Mesodermal cell (in vitro differentiated cells): Measurements from ENCODE around the gene KL.
A peak's percentile ranks its signal among the peaks of the same experiment; 100 is the strongest.

Experiments used
- H3K27ac ChIP-seq: 2 replicates; pipeline ENCODE4 v1.7.0; 2013; ENCODE audit warnings: mild to moderate bottlenecking, low read depth, low read length, moderate library complexity; ENCODE audit not compliant: severe bottlenecking
- H3K36me3 ChIP-seq: 2 replicates; pipeline ENCODE4 v1.7.1; 2013; ENCODE audit warnings: mild to moderate bottlenecking, low read length, moderate library complexity; ENCODE audit not compliant: control insufficient read depth, insufficient read depth
- H3K4me1 ChIP-seq: one replicate; pipeline ENCODE4 v1.7.1; 2013; ENCODE audit warnings: mild to moderate bottlenecking, low read length; ENCODE audit not compliant: insufficient read depth, control insufficient read depth, poor library complexity, severe bottlenecking
- H3K4me3 ChIP-seq: 2 replicates; pipeline ENCODE4 v1.7.0; 2013; ENCODE audit warnings: low read length, control low read depth, mild to moderate bottlenecking; ENCODE audit not compliant: insufficient read depth, poor library complexity, severe bottlenecking; ENCODE audit errors: extremely low read depth
- H3K9me3 ChIP-seq: 2 replicates; pipeline ENCODE4 v1.7.1; 2013; ENCODE audit warnings: mild to moderate bottlenecking, low read length, moderate library complexity; ENCODE audit not compliant: control insufficient read depth
- WGBS, 2 experiments: methylation state at CpG; one replicate each; pipeline ENCODE4 v1.1.5; 2013; ENCODE audit warnings: missing lambda C conversion rate in 2 of 2; ENCODE audit not compliant: insufficient coverage in 2 of 2; 5-methylcytosine and 5-hydroxymethylcytosine counted together

KL gene

DNA sequence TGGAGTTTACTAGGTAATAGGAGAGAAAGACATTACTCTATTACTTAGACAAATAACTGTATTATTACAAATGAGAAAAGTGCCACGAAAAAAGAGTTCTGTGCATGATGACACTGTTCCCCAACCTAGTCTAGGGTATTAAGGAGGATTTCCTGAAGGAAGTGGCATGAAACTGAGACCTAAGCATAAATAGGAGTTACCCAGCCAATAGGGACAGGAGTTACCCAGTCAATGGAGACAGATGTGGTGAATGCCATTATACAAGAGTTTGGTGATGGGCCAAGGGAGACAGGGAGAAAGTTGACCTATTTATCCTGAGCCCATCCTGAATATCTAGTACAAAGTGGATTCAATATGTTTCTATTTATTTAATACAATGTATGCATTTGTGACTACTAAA, 65.4 kb downstream of the KL start:
- Histone ChIP-seq H3K4me3 (no peak overlapping the region), H3K36me3 (no peaks in the 10 kb centered on the region), H3K27ac (no peak overlapping the region), H3K9me3 (no peaks in the 10 kb centered on the region), H3K4me1 (no peaks in the 10 kb centered on the region)
- WGBS, 2 experiments = 100% methylated on average over 1 of the region's 1 CpG; no CpG with 5 or more reads in 1 of the 2 experiments

DNA sequence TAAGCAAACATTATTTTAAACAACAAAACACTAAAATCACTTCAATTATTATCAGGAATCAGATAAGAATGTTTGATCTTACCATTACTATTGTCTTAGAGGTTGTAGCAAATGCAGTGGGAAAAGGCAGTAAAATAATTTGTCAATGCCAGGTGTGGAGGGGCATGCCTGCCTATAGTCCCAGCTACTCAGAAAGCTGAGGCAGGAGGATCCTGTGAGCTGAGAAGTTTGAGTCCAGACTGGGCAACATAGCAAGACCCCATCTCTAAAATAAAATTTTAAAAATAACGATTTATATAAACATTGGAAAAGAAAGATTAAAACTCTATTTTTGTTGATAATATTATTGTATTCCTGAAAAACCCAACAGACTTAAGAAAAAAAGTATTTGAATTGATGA, 66.8 kb downstream of the KL start:
- H3K27ac ChIP-seq = no peak overlapping the region
- no peaks in the 10 kb centered on the region for H3K4me1 ChIP-seq
- H3K9me3 ChIP-seq = no peaks in the 10 kb centered on the region
- no peaks in the 10 kb centered on the region for H3K36me3 ChIP-seq
- no peak overlapping the region for H3K4me3 ChIP-seq
- WGBS, 2 experiments = no CpG with 5 or more reads among the region's 1 CpG

DNA sequence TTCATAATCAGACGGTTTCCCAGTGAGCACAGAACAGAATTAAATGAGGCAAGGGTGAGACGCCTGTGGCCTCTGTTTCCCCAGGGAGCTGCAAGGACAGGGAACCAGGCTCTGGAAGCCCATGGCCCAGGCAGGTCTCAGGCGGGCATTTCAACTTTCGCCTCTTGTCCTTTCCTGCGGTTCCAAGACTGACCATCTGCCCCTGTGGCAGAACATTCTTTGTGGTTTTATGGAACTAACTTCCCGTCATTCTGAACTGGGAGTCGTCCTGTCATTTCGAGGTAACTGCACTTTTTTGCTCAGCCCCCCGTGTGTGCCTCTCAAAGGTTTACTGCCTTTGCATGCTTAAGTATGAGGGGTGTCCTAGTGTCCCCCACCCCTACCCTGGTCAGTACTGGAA, 70.9 kb downstream of the KL start:
- no peaks in the 10 kb centered on the region for H3K9me3 ChIP-seq
- H3K4me3 ChIP-seq = no peak overlapping the region
- no peaks in the 10 kb centered on the region for H3K4me1 ChIP-seq
- no peak overlapping the region for H3K27ac ChIP-seq
- 91 to 92% methylated on average over 6 to 9 of the region's 9 CpGs for WGBS, 2 experiments
- no peaks in the 10 kb centered on the region for H3K36me3 ChIP-seq

DNA sequence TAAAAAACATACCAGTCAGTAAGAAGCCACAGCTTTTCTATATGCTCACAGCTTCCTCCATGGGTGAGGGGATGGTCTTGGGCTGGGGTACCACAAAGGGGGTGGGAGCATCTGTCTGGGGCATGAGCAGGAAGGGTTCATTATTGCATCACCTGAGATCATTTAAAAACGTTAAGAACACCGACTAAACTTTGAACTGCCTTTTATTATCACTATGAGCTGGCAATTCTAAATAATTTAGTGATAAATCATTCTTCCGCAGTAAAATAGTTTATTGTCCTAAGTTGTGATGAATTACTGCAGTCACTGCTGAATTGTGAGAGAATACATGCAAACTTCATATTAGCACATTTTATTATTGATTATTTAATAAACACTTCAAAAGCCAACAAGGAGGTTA, 71.6 kb downstream of the KL start:
- Histone ChIP-seq H3K4me3 (no peak overlapping the region), H3K4me1 (no peaks in the 10 kb centered on the region), H3K36me3 (no peaks in the 10 kb centered on the region), H3K27ac (no peak overlapping the region), H3K9me3 (no peaks in the 10 kb centered on the region)
- WGBS, 2 experiments = no CpG with 5 or more reads among the region's 3 CpGs

DNA sequence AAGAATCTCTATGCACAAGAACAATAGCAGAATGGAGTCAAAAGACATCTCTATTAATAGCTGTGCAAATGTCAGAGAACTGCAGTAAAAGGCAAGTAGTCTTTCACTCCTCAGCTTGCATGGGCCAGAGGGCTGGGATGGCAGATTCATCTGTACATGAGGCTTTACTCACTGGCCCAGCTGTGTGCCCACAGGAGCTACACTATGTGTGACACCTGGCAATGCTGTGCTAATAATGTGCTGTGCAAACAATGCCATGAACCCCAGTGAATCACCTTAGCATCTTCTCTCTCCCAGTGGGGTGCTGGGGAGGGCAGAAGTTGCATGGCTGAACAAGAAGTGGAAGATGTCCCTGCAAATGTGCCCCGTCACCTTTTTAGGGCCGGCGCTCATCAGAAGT, 73.1 kb downstream of the KL start:
- Histone ChIP-seq H3K9me3 (no peaks in the 10 kb centered on the region), H3K36me3 (no peaks in the 10 kb centered on the region), H3K4me3 (no peak overlapping the region), H3K27ac (no peak overlapping the region), H3K4me1 (no peaks in the 10 kb centered on the region)
- 67 to 88% methylated on average over 3 of the region's 3 CpGs for WGBS, 2 experiments

DNA sequence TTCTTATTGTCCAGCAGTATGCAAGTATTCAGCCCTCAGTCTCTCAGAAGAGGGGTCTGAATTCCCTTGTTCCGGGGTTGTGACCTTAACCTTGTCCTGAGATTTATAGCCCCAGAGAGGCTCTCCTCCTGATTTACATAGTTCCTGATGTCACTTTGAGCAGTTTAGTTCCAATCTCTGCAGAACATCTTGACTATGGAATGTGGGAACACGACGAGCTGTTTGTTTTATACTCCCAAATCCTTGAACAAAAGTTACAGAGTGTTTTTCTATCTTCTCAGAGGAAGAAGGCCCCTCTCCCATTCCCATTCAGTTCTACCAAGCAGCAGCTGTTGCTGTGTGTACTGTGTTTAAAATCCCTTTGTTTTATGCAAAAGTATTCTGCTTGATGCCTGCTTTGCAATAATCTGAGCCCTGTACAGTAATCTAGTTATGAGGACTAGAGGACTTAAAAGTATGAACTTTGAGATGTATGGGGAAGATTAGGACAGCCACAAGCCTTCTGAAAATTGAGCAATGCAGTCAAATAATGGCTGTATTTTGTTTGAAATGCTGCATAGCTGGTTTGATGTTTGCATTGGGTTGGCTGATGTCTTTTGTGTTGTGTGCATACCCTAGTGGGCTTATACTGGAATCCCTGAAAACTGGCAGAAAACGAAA, 74.7 kb downstream of the KL start:
- H3K9me3 ChIP-seq = no peaks in the 10 kb centered on the region
- H3K4me3 ChIP-seq = no peak overlapping the region
- WGBS, 2 experiments = 60 to 94% methylated on average over 1 to 3 of the region's 4 CpGs
- H3K27ac ChIP-seq = peak overlapping the region; percentile 1
- H3K36me3 ChIP-seq = no peaks in the 10 kb centered on the region
- no peaks in the 10 kb centered on the region for H3K4me1 ChIP-seq

DNA sequence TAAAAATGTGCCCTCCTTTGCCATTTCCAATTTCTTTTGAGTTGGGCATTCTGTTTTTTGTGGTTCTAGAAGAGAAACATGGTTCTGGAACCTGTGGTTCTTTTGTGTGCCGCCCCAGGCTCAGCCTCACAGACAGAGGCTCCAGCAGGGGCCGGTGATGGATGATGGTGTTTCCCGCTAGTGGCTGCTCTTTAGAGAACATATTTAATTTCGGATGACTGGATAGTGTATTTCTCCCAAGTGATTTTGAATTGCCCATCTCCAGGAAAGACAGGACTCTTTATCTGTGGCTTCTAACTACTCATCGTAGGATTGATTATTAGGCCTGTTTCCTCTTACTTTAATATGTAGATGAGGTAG, 75.2 kb downstream of the KL start:
- Histone ChIP-seq H3K27ac (peak overlapping the region; percentile 1), H3K4me3 (no peak overlapping the region), H3K9me3 (no peaks in the 10 kb centered on the region), H3K4me1 (no peaks in the 10 kb centered on the region), H3K36me3 (no peaks in the 10 kb centered on the region)
- 93 to 100% methylated on average over 5 of the region's 5 CpGs for WGBS, 2 experiments

DNA sequence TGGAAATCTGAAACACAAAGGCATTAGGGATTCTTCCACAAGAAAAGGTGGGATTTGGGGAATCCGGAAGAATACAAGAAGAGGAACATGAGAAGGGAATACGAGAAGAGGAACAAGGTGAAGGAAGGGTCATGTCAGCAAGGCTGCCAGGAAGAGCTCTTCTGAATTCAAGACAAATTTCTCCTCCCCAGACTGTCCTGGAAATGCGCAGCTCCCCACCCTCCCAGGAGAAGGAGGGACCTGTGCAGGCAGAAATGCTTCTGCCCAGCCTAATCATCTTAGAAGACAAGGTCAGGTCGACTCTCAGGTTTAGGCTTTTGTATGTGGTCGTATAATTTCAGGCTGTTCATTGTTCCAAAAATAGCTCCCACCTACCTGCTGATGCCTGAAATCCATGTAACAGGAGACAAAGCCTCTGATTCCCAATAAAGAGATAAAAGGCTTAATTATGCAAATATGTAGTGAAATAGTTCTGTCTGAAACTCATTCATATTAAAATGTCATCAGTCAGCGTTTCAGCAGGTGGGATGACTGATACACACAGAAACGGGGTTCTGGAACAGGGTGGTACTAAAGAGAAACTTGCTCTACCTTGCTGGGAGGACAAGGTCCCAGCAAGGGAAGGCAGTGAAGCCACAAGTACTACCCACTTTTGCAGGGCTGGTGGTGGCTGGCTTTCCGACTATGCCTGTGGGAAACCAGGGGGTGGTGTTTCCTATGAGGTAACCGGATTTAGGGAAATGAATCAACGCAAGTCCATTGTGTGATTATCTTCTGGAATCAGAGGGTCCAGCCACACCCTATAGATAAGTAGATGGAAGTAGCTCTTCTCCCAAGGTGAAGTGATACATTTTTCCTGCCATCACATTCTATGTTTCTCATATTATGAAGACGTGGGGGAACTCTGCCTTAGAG, 76.1 kb downstream of the KL start:
- Histone ChIP-seq H3K4me3 (no peak overlapping the region), H3K9me3 (no peaks in the 10 kb centered on the region), H3K27ac (no peak overlapping the region), H3K36me3 (no peaks in the 10 kb centered on the region), H3K4me1 (no peaks in the 10 kb centered on the region)
- 81 to 84% methylated on average over 7 to 8 of the region's 11 CpGs for WGBS, 2 experiments

DNA sequence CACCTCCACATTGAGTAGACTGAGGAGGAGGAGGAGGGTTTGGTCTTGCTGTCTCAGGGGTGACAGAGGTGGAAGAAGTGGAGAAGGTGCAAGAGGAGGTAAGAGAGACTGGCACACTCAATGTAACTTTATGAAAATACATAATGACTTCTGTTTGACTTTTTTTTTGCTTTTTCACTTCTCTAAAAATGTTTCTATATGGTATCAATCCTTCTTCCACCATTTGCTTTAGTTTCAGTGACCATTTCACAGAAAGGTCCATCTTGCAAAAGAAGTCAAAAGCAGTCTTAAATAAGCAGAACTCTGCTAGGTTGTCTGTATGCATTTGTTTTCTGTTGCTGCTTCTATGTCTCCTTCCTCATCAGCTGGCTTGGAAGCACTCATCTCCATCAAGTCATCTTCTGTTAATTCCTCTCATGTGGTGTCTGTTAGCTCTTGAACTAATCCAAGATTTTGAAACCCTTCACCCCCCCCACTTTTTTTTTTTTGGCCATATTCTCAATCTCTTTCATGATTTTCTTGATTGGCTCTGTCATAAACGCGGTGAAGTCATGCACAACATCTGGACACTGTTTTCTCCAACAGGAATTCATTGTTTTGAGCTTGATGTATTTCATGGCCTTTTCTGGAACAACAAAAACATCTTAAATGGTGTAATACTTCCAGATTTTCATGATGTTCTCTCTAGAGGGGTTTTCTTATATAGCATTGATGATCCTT, 80.8 kb downstream of the KL start:
- Histone ChIP-seq H3K9me3 (no peaks in the 10 kb centered on the region), H3K36me3 (no peaks in the 10 kb centered on the region), H3K4me3 (no peak overlapping the region), H3K27ac (no peak overlapping the region), H3K4me1 (no peaks in the 10 kb centered on the region)
- WGBS, 2 experiments = 100% methylated on average over 2 of the region's 2 CpGs; no CpG with 5 or more reads in 1 of the 2 experiments

DNA sequence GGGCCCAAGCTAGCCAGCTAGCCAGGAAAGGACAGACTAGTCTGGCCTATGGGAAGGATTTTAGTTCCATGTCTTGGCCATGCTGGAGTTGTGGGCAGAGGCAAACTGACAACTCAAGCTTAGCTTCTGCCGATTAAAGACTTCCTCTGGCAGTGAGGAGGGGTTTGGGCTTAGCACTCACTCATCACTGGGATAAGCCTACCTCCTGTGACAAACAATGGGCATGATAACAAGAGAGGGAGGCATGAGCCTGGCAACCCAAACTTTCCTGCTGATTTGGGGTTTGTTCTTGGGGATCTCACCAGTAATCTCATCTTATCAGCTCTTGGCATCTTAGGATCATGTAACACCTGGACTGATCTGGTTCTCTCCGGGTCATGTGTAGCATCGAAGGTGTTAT, 83.6 kb downstream of the KL start:
- WGBS, 2 experiments = 100% methylated on average over 1 of the region's 3 CpGs; no CpG with 5 or more reads in 1 of the 2 experiments
- no peak overlapping the region for H3K27ac ChIP-seq

More for the DNA sequence above, 83.6 kb downstream of the KL start:
- Histone ChIP-seq H3K36me3 (no peaks in the 10 kb centered on the region), H3K4me3 (no peak overlapping the region), H3K9me3 (no peaks in the 10 kb centered on the region), H3K4me1 (no peaks in the 10 kb centered on the region)
